Ishikawa (cell line): ENCODE measurements around the gene RNASEH2C.

Source experiments
- CEBPB ChIP-seq: IDR thresholded peaks from 2 replicates; pipeline ENCODE4 v1.6.1; 2012
- CREB1 ChIP-seq: IDR thresholded peaks from 2 replicates; pipeline ENCODE4 v1.6.1; 2012; ENCODE audit warnings: low read depth
- EGR1 ChIP-seq: IDR thresholded peaks from 2 replicates; pipeline ENCODE4 v1.6.1; 2012
- EP300 ChIP-seq: IDR thresholded peaks from 2 replicates; pipeline ENCODE4 v1.6.1; 2012; ENCODE audit warnings: borderline replicate concordance
- FOXM1 ChIP-seq: IDR thresholded peaks from 2 replicates; pipeline ENCODE4 v1.6.1; 2012; ENCODE audit warnings: low read depth, borderline replicate concordance
- NFIC ChIP-seq: IDR thresholded peaks from 2 replicates; pipeline ENCODE4 v1.6.1; 2012
- RAD21 ChIP-seq: IDR thresholded peaks from 2 replicates; pipeline ENCODE4 v1.6.1; 2012; ENCODE audit warnings: low read depth
- TAF1 ChIP-seq: IDR thresholded peaks from 2 replicates; pipeline ENCODE4 v1.6.1; 2012; ENCODE audit warnings: low read depth, mild to moderate bottlenecking
- TCF12 ChIP-seq: IDR thresholded peaks from 2 replicates; pipeline ENCODE4 v1.6.1; 2012; ENCODE audit warnings: low read depth
- TEAD4 ChIP-seq: IDR thresholded peaks from 2 replicates; pipeline ENCODE4 v1.6.1; 2012
- YY1 ChIP-seq: IDR thresholded peaks from 2 replicates; pipeline ENCODE4 v1.6.1; 2012; ENCODE audit warnings: low read depth
- ZBTB7A ChIP-seq: IDR thresholded peaks from 2 replicates; pipeline ENCODE4 v1.6.1; 2012; ENCODE audit warnings: low read depth
- TF ChIP-seq, protein P1 (sequence below): IDR thresholded peaks from 2 replicates; pipeline ENCODE4 v1.6.1; 2012
- TF ChIP-seq, protein P2 (sequence below): IDR thresholded peaks from 2 replicates; pipeline ENCODE4 v1.6.1; 2012
- TF ChIP-seq, protein P3 (sequence below): IDR thresholded peaks from 2 replicates; pipeline ENCODE4 v1.6.1; 2012; ENCODE audit warnings: low read depth, mild to moderate bottlenecking

The RNASEH2C gene

DNA sequence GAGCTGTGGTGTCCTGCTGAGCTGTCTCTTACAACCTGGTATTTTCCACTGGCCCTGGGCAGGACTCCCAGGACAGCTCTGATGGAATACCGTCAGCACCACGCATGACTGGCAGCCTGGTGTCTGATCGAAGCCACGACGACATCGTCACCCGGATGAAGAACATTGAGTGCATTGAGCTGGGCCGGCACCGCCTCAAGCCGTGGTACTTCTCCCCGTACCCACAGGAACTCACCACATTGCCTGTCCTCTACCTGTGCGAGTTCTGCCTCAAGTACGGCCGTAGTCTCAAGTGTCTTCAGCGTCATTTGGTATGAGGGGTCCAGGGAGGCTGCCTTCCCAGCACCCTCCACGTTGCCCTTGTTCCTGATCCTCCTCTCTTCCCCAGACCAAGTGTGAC, 6.2 kb downstream of the RNASEH2C start:
- TF ChIP-seq TAF1: no peak
- TF ChIP-seq TEAD4: no peak
- TF ChIP-seq NFIC: no peak
- TF ChIP-seq CREB1: no peak
- no peak for TF ChIP-seq EGR1
- TF ChIP-seq RAD21: no peak

DNA sequence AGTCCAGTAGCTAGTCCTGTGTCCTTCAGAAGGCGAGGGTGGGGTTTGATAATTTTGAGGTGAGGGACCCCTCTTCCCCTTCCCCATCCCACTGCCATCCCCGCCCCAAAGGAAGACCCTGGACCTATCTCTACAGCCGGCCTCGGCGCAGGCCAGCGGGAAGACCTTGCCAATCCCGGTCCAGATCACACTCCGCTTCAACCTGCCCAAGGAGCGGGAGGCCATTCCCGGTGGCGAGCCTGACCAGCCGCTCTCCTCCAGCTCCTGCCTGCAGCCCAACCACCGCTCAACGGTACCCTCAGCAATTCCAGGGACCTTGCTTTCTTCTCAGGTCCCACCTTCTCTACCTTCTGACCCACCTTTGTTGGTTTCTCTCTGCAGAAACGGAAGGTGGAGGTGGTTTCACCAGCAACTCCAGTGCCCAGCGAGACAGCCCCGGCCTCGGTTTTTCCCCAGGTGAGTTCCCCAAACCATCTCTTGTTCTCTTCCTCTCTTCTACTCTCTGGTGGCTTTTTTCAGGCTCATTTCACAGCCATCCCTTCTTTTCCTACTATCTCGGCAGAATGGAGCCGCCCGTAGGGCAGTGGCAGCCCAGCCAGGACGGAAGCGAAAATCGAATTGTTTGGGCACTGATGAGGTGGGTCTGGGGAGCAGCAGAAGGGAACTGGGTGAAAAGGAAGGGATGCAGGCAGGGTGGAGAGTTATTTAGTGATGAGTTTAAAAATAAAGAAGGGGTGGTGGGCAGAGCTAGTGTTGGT, 7.2 kb downstream of the RNASEH2C start:
- no peak for TF ChIP-seq CEBPB
- TF ChIP-seq NFIC: no peak
- no peak for TF ChIP-seq FOXM1
- no peak for TF ChIP-seq ZBTB7A
- no peak for TF ChIP-seq TAF1
- TF ChIP-seq EGR1: no peak
- no peak for TF ChIP-seq RAD21
- TF ChIP-seq, protein P1, sequence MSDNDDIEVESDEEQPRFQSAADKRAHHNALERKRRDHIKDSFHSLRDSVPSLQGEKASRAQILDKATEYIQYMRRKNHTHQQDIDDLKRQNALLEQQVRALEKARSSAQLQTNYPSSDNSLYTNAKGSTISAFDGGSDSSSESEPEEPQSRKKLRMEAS: no peak
- no peak for TF ChIP-seq YY1
- no peak for TF ChIP-seq TEAD4
- TF ChIP-seq, protein P2, sequence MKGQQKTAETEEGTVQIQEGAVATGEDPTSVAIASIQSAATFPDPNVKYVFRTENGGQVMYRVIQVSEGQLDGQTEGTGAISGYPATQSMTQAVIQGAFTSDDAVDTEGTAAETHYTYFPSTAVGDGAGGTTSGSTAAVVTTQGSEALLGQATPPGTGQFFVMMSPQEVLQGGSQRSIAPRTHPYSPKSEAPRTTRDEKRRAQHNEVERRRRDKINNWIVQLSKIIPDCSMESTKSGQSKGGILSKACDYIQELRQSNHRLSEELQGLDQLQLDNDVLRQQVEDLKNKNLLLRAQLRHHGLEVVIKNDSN: no peak
- no peak for TF ChIP-seq CREB1
- TF ChIP-seq TCF12: no peak
- TF ChIP-seq, protein P3, sequence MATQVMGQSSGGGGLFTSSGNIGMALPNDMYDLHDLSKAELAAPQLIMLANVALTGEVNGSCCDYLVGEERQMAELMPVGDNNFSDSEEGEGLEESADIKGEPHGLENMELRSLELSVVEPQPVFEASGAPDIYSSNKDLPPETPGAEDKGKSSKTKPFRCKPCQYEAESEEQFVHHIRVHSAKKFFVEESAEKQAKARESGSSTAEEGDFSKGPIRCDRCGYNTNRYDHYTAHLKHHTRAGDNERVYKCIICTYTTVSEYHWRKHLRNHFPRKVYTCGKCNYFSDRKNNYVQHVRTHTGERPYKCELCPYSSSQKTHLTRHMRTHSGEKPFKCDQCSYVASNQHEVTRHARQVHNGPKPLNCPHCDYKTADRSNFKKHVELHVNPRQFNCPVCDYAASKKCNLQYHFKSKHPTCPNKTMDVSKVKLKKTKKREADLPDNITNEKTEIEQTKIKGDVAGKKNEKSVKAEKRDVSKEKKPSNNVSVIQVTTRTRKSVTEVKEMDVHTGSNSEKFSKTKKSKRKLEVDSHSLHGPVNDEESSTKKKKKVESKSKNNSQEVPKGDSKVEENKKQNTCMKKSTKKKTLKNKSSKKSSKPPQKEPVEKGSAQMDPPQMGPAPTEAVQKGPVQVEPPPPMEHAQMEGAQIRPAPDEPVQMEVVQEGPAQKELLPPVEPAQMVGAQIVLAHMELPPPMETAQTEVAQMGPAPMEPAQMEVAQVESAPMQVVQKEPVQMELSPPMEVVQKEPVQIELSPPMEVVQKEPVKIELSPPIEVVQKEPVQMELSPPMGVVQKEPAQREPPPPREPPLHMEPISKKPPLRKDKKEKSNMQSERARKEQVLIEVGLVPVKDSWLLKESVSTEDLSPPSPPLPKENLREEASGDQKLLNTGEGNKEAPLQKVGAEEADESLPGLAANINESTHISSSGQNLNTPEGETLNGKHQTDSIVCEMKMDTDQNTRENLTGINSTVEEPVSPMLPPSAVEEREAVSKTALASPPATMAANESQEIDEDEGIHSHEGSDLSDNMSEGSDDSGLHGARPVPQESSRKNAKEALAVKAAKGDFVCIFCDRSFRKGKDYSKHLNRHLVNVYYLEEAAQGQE: no peak
- TF ChIP-seq EP300: no peak

DNA sequence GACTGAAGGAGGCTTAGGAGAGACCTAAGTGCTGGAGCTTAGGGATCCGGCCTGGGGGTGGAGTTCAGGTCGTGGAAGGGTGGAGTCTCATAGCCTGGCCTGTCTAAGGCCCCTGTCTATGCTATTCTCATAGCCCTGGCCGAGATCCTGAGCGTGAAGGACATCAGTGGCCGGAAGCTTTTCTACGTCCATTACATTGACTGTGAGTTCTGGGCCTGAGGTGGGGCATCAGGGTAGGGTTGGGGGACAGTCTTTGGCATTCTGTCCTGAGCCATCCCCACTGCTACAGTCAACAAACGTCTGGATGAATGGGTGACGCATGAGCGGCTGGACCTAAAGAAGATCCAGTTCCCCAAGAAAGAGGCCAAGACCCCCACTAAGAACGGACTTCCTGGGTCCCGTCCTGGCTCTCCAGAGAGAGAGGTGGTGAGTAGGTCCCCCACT, 7.9 kb downstream of the RNASEH2C start:
- TF ChIP-seq, protein P1: no peak
- TF ChIP-seq TAF1 (no peak), RAD21 (no peak), CEBPB (no peak), EGR1 (no peak), NFIC (no peak), TCF12 (no peak), TEAD4 (no peak), YY1 (no peak), FOXM1 (no peak), EP300 (no peak), CREB1 (no peak), ZBTB7A (no peak)
- TF ChIP-seq, protein P3: no peak
- TF ChIP-seq, protein P2: no peak

DNA sequence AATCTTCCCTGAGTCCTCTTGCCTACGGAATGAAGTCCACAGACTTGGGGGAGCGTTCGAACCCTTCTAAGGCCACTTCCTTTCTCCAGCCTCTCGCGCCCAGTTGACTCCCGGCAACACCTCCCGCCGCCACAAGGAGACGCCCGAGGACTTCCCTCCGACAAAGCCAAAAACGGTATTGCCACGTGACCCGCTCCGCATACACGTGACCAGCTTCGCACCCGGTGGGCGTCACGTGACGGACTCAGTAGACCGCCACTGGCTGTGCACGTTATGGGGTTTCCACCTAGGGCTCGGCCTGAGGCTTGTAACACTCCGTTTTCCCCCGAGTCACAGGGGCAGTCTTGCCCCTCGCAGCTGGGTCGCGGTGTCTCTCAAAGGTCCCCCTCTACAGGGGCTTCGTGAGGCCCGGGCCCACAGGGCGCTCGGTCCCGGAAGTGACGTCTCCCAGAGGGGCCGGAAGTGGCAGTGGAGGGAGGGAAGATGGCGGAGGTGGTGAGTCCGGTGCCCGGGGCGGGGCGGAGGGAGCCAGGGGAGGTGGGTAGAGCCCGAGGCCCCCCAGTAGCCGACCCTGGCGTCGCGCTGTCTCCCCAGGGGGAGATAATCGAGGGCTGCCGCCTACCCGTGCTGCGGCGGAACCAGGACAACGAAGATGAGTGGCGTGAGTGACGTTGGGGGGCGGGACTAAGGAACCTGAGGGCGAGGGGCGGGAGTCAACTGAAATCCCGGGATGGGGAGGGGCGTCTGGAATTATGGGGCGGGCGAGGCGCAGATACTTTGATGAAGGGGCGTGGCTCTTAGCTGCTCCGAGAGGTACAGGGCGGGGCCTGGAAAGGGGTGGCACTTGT, 8.6 kb downstream of the RNASEH2C start, which contains the start of gene KAT5:
Gene KAT5 (plus strand): TSS at position 468 of the 848 bp plus-strand sequence. CDS start 16 bp downstream, at position 484.
- TF ChIP-seq, protein P1: peak; percentile 95
- TF ChIP-seq FOXM1 (peak; percentile 32; the same call in 1 of the 2 replicates), EGR1 (no peak), TEAD4 (no peak), CEBPB (no peak), CREB1 (peak; percentile 90), EP300 (peak; percentile 19; the same call in 1 of the 2 replicates), ZBTB7A (no peak), TCF12 (peak; percentile 65; the same call in 1 of the 2 replicates), YY1 (peak; percentile 94), TAF1 (peak; percentile 96), RAD21 (peak; percentile 95), NFIC (peak; percentile 72)
- TF ChIP-seq, protein P2: peak; percentile 100
- TF ChIP-seq, protein P3: no peak
